ENCODE data around the gene LHX3.
"Not testable (repeated sequence)": the region's sequence is repeated elsewhere in the genome, so short reads cannot be mapped to it uniquely, and the experiment has no call there.

The LHX3 gene

DNA sequence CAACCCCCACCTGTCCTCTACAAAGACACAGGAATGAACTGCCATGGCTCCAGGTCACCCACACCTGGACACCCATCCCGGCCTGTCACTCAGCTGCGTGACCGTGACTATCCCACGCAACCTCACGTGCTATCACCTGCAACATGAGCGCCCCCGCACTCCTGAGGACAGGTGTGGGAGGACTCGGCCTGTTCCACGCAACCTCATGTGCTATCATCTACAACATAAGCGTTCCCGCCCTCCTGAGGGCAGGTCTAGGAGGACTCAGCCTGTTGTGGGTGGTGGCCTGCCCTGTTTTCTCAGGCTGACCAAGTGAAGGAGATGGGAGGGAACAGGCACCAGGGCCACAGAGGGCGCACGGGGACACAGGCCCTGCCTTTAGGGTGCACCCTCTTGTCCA lies 36.6 kb upstream of the LHX3 start:
- no peak for DNase-seq

DNA sequence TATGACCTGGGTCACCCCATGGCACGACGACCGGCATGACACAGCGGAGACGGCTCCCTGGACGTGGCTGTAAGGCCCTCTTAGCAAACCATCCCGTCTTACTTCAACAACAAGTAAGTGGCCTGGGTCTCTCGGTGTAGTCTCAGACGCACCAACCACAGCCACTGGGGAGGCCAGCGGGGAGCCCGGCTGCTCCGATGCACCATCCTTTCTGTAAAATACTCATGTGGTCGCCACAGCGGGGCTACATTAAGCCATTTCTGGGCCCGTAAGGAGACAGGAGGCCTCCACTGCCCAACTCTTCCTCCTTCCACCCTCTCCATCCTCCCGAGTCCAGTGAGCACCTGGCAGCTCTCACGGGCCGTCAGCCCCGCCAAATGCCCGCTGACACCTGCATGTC lies 36.0 kb upstream of the LHX3 start:
- no peak for DNase-seq

DNA sequence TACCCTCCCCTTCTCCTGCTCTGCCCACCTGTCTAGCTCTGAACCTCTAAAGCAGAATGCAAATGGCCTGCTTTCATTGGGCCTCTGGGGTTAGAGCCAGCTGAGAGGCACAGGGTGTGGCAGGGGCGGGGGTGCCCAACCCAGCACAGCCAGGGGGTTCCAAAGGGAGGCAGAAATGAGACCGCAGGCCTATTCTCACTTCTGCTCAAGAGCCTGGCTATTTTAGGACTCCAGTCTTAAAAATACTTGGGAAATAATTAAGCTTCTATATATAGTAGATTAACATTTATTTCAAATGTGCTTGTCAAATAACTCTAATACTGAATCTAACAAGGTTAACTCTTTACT lies 35.0 kb upstream of the LHX3 start:
- peak in 1 of 2 donors; percentile 49 for DNase-seq

DNA sequence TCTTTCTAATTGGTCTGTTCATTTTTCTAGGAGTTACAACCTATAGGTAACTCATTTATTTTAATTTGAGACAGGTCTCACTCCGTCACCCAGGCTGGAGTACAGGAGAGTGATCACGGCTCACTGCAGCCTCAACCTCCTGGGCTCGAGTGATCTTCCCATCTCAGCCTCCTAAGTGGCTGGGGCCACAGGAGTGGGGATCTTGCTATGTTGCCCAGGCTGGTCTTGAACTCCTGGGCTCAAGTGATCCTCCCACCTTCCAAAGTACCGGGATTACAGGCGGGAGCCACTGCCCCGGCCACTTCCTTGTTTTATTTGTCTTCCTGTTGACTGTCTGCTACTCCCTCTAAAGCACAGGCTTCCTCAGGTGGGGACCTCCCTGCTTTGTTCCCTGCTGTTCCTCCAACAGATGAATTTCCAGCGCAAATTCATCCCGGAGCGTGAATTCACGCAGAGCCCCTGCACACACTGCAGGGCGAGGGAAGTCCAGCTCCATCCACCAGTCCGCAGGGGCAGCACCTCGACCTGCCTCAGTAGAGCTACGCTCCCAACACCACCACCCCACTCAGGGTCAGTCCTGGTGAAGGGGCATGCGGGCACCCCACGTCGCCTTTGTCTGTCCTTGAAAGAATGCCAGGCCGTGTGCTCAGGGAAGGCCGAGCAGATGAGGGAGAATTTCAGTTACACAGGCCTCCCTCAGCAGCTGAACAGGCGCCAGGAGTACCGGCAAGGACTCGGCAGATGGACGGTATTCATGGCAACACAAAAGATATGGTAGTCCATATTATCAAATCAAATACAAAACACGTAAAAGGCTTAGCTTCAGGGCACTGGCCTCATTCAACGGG lies 34.4 kb upstream of the LHX3 start:
- no peak for DNase-seq

DNA sequence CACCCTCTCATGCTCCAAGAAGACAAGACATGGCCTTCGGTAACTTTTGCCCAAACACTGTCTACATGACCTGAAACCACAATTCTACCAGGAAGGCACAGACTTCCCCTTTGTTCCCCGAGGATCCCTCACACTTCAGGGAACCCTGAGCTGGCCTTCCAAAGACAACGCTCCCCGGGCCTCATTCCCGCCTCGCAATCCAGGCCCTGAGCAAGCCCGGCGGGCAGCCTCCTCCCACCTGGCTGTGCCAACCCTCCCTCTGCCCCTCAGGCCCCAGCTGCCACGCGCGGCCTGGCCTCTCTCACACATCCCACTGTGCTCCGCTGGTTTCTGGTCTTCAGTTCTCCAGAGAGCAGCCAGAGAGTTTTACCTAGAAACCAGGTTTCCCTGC lies 33.4 kb upstream of the LHX3 start:
- DNase-seq: no peak

DNA sequence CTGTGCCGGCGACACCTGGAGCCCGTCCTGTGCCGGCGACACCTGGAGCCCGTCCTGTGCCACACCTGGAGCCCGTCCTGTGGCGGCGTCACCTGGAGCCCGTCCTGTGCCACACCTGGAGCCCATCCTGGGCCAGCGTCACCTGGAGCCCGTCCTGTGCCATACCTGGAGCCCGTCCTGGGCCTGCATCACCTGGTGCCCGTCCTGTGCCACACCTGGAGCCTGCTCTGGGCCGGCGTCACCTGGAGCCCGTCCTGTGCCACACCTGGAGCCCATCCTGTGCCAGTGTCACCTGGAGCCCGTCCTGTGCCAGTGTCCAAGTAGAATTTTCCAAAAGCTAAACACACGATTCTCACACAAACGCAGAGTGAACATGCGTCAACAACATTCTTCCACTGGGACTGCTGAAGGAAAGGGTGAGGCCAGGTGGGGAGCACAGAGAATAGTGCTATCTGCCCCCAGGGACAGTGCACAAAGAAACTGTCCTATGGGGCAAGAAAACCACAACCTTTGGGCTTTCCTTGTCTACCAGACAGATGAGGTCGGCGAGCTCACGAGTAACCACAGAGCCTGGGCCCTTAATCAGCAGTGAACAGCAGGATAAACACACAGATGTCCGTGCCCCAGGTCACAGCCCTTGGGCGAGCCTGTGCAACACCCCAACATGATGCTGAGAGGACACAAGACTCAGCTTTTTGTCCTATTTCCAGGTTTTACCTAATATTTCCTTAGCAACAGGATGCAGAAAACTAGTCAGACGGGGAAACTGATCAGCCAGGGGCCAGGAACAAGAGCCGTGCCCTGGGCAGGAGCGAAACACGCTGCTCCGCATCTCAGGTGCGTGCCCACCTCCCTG lies 32.8 kb upstream of the LHX3 start:
- DNase-seq: no peak

DNA sequence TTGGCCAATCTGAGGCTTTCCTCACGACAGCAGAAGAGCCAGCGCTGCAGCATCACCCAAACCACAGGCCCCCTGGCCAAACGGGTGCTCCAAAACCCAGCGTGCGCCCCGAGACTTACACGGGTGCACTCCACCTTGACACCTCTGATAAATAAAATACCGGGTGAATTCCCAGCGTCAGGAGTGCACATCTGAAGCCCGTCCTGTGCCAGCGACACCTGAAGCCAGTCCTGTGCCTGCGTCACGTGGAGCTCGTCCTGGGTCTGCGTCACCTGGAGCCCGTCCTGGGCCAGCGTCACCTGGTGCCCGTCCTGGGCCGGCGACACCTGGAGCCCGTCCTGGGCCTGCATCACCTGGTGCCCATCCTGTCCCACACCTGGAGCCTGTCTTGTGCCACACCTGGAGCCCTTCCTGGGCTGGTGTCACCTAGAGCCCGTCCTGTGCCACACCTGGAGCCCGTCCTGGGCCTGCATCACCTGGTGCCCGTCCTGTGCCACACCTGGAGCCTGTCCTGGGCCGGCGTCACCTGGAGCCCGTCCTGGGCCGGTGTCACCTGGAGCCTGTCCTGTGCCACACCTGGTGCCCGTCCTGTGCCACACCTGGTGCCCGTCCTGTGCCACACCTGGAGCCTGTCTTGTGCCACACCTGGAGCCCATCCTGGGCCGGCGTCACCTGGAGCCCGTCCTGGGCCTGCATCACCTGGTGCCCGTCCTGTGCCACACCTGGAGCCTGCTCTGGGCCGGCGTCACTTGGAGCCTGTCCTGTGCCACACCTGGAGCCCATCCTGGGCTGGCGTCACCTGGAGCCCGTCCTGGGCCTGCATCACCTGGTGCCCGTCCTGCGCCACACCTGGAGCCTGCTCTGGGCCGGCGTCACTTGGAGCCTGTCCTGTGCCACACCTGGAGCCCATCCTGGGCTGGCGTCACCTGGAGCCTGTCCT lies 31.8 kb upstream of the LHX3 start:
- DNase-seq: not testable (repeated sequence)

DNA sequence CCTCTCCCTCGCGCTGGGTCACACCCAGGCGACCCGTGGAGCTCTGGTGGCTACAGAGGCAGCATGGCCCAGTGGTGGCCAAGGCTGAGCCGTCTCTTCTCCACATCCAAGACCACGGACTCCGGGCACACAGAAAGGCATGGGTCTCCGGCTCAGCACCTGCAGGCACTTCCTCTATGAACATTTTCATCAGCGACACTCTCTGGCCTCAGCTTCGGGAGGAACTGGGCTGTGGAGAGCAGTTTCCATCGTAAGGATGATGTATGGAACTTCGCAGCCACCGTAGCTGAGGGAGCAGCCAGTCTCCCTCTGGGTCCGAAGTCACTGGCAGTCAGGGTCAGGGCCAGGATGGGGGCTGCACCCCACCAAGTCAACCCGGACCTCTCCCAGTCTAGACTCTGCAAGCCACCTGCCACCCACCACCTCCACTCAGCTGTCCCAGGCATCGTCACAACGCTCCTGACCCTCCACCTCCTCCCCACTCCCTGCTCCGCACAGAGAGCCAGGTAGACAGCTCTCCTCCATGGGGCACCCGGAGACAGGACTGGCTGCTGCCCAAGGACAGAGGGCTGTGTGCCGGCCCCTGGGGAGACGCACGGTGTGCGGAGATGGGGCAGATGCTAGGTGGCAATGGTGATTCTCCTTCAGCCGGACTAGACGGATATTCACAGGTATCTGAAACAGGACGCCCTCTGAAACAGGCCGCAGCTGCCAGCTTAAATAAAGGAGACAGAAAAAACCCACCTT lies 31.0 kb upstream of the LHX3 start:
- DNase-seq: no peak

DNA sequence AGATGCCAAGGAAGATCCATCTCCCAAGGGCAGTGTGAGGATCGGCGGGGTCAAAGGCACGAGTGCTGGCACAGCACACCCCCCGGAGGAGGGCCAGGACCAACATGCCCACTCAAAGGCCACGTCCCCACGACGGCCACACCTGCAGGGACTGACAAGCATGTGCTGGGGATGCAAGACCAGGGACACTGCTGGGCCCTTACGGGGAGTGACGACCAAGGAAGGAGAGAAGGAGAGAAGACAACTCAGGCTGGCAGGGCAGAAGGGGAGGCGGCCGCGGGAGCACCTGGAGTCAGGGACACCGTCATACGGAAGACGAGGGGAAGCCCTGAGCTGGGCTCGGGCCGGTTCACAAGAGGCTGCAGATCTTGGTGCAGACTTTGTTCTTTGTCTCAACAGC lies 30.2 kb upstream of the LHX3 start:
- no peak for DNase-seq

DNA sequence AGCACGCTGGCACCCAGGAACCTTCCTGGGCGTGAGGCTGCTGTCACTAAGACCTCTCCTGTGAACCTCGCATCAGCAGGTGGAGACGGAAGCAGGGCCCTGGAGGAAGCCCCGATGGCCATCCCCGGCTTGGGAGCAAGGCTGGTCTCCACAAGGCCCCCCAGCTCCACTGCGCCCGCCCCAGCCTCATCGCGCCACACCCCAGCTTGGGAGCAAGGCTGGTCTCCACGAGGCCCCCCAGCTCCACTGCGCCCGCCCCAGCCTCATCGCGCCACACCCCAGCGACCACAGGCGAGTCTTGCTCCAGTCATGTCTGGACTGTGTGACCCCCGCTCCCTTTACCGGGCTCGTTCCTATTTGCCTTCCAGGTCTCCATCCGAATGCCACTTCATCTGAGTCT lies 29.7 kb upstream of the LHX3 start:
- DNase-seq: no peak

DNA sequence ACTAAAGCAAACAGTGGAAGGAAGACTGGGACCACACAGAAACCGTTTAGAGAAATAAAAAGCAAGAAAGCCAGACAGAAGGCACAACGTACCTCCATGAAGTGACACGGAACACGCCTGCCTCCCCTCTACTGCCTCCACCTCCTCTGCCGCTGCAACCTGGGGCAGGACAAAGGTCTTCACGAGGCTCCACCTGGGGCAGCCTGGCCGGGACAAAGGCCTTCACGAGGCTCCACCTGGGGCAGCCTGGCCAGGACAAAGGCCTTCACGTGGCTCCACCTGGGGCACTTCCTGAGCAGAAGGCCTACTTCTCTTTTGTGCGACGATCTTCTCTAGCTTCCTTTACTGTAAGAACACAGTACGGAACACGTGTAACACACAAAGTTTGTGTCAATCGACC lies 28.9 kb upstream of the LHX3 start:
- DNase-seq: no peak

DNA sequence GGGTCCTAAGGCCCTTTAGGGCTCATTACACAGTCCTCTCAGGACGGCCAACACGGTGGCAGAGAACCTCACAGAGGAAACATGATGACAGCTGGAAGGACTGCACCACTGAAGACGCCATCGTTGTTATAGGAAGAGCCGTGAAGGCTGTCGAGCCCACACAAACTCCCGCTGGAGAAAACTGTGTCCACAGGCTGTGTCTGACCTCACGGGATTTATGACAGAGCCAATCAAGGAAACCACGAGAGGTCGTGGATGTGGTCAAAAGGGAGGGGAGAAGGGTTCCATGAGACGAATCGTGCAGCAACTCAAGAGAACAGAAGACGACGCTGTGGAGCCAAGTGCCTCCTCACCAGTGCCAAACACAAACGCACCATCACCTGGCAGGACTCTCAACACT lies 28.5 kb upstream of the LHX3 start:
- no peak for DNase-seq

DNA sequence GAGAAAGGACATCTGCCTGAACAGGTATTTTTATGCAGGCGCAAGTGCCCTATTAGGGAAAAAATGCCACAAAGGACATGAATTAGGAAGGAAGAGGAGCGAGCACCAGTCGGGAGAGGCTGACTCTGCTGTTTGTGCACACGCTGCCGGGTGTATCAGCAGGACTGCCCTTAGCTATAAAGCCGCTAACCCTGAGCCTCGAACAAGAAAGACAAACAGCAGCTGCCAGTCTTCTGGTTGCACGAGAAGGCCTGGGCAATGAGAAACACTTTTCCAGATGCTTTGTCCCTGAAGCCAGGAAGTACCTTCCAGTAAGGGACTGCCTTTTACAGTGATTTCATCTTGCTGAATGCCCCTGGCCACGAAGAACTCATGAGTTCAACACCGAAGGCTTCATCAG lies 28.0 kb upstream of the LHX3 start:
- DNase-seq: no peak

DNA sequence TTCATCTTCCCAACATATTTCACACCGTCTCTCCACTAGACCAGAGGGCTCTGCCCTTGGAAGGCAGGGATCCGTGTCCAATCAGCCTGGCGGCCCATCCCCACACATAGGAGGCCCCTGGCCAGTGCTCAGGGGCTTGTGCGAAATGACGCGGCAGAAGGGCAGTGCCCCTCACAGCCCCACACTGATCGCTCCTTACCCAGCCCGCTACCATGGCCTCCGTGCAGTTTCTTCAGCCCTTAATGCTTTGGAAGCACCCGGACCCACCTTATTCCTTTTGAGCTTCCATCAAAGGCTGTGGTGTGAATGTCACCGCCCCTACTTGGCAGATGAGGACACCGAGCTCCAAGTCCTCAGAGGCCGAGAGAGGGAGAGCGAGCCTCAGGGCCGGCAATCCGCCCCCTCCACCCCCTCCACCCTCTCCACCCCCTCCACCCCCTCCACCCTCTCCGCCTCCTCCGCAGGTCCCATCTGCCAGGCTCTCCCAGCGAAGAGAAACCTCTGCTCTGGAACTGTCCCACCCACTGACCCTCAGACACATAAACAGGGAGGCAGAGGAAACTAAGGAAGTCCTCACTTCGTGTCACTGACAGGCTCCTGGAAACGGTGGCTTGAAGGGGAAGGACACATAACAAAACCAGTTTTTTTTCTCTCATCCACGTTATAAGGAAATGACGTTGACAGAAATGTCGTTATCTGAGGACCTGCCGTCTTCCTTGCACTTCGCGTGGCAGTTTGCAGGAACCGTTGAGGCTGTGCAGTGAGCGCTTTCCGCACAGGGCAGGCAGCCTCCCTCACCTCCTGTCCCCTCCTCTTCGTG lies 26.8 kb upstream of the LHX3 start:
- DNase-seq: peak; percentile 44 to 57

DNA sequence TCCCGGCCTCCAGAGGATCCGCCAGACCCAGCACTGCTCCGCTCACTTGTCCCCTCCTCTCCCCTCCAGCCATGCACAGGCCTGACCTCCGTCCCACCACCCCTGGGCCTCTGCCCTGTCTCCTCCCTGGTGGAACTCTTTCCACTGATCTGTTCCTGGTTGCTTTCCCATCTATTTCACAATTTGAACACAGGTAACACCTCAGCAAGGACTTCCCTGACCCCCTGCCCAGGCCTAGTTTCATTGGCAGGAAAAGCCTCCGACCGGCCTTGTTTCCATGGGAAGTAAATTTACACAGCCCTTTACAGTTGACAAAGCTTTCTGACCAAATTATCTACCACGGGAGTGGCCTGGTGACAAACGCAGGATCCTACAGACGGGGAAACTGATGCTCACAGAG lies 25.8 kb upstream of the LHX3 start:
- DNase-seq: no peak

DNA sequence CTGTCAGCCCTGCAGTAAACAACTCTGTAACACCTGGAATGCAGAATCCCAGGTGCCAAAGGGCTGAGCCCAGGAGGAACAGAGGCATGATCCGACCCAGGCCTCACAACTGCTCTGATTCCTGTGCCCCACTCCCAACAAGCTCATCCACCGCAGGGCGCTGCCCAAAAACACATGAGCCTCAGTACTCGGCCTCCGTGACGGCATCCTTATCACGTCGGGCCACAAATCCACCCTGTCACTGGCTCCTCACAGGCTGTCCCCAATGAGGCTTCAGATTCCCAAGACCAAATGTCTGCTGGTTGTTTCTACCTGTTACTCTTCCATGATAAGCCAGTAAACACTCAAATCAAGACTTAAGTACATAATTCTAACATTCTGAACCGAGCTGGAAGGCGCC lies 25.4 kb upstream of the LHX3 start:
- DNase-seq: no peak

DNA sequence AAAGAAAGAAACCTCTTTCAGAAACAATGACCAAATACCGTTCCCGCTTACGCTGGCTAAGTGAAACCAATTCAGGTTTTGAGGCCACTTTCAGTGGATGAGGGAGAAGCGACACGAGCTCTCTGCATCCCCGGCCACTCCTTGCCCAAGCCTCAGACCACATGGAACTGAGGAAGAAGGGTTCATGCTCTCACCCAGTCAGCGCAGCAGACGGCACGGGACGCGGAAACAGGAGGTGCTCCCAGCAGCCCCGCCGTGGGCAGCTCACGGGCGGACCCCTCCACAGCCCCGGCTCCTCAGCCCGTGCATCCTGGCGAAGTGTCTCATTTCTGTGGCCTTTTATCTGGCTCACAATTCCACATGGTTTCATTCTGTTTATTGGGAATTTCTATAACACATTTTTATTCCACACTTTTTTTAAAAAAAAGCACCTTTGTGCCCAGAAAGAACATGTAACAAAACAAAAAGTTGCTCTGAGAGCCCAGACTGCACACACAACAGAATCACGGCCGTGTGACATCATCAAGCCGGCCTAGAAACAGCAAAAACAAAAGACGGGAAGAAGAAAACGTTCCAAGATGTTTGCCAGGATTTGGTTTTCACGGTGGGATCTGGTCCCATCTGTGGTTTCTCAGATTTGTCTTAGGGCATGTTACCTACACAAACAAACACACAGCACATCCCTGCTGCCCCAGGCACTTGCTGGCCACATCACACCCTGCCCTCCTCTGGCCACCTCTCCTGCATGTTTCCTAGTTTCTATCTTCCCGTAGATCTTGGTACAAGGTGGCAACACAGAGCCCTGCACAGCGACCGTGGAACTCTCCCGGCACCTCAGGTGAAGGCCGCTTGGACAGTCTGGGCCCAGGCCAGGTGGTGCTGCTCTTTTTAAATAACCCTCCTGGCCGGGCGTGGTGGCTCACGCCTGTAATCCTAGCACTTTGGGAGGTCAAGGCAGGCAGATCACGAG lies 24.5 kb upstream of the LHX3 start:
- no peak for DNase-seq

DNA sequence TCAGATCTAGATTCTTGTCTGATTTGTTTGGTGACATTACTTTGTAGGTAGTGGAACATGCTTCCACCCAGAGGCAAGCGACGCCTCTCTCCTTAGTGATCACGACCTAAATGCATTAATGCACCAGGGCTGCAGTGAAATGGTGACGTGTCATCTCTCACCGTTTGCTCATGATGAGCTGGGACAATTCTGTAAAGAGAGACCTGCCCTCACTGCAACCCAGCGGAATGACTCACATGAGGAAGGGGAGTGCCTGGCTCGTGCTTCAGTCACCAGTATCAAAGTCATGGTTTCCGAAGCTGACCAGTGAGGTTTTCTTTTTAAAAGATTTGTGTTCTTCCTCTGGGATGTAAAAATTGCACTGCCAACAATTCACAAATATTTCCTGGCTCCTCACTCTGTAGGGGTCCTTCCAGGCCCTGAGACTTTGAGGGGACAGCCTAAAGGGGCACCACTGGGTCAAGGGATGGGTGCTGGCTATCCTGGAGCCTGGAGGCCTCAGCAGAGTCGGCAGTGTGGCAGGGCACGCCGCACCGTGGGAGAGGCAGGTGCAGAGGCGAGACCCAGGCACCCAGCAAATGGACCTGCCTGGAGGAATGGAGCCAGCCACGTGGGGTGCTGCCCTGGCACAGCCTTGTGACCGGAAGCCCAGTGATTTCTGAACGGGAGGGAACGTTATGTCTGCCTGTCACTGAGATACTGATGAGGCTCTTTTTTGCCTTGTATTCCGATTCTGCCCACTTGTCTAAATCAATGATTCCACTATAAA lies 23.4 kb upstream of the LHX3 start:
- DNase-seq: no peak

DNA sequence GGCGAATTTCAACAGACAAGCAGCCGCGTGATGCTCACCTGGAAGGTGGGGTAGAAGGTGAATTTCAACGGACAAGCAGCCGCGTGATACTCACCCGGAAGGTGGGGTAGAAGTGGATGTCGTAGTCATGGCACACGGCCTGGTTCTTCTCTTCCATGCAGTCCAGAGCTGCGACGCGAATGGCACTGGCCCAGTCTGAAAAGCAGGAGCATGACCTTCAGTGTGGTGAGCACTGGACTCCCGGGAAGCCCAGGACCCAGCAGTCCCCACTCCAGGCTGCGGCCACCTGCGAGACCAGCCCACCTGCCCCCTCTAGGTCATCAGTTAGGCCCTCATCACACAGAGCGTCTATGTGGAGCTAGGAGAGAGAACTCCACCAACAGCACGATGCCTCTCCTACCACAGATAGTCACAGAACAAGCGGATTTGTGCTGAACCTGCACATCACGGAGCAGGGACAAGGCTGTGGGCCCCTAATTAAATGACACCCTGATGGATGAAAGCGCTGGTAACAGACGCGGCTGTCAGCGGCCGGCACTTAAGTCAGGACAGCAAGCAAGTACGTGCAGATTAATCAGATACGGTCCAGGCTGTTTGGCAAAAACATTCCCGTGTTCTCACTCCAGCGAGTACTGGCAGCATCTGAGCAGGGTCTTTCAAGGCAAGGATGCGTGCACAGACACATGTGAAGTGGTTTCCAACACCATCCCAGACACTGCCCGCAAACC lies 21.9 kb upstream of the LHX3 start:
- no peak for DNase-seq

Data from CD4-positive, alpha-beta T cell treated with Interferon alpha-2 for 1 hour (primary cell).